ENCODE measurements around the gene KRTAP10-4.

The KRTAP10-4 gene

DNA sequence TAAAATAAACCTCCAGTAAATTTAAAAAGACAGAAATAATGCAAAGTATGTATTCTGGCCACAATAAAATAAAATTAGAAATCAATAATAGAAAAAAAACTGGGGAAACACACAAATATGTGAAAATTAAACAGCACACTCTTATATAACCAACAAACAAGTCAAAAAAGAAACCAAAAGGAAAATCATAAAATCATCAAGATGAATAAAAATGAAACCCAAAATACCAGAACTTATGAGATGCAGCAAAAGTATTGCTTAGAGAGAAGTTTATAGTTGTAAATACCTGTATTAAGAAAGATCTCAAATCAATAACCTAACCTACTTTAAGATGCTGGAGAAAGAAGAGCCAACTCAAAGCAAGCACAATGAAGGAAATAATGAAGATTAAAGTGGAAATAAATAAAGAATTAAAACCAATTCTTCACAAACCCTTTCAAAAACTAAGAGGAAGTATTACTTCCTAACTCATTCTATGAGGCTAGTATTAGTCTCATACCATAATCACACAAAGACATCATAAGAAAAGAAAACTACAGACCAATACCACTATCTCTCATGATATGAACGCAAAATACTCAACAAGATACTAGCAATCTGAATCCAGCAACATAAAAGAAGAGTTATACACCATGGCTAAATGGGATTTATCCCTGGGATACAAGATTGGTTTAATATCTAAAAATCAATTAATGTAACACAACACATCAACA lies 8.5 kb upstream of the KRTAP10-4 start:
- Histone ChIP-seq H2BK5ac (ENCODE audit: low read depth, low read length, poor library complexity, severe bottlenecking) (no peak overlapping the region), H3K4me2 (ENCODE audit: low read length, poor library complexity, severe bottlenecking) (no peak overlapping the region), H3K9ac (ENCODE audit: low read length) (no peak overlapping the region), H3K27ac (ENCODE audit: low read length, poor library complexity, severe bottlenecking) (no peak overlapping the region), H4K91ac (ENCODE audit: low read length) (no peak overlapping the region), H3K4me3 (ENCODE audit: insufficient read depth in 1 of 2, low read depth in 1 of 2, low read length in 2 of 2) (no peak overlapping the region), H3K18ac (ENCODE audit: low read depth in 1 of 2, low read length in 2 of 2) (no peak overlapping the region), H2BK15ac (ENCODE audit: low read depth, poor library complexity, severe bottlenecking) (no peak overlapping the region), H2AFZ (ENCODE audit: low read depth, low read length) (no peak overlapping the region), H3K4me1 (ENCODE audit: control insufficient read depth, insufficient read depth, low read depth, low read length) (no peaks in the 10 kb centered on the region), H2BK12ac (ENCODE audit: low read length in 2 of 2) (no peak overlapping the region), H3K36me3 (ENCODE audit: control insufficient read depth in 1 of 2, insufficient read depth in 2 of 2, low read depth in 1 of 2, low read length in 2 of 2) (no peaks in the 10 kb centered on the region), H3K9me3 (ENCODE audit: control insufficient read depth, low read length) (peaks cover 21% of the 10 kb centered on the region), H3K27me3 (ENCODE audit: control insufficient read depth in 1 of 2, insufficient read depth in 1 of 2, low read length in 2 of 2) (no peaks in the 10 kb centered on the region), H2BK120ac (ENCODE audit: low read depth, low read length) (no peak overlapping the region), H3K14ac (ENCODE audit: low read length in 2 of 2) (no peak overlapping the region), H3K23ac (ENCODE audit: low read length in 2 of 2) (no peak overlapping the region), H3K79me1 (replicated peaks; ENCODE audit: low read length, poor library complexity, severe bottlenecking) (no peaks in the 10 kb centered on the region), H4K8ac (ENCODE audit: low read length) (no peak overlapping the region), H3K4ac (ENCODE audit: low read depth in 1 of 2, low read length in 2 of 2) (no peak overlapping the region), H2AK5ac (ENCODE audit: low read length, severe bottlenecking) (no peak overlapping the region)
- DNase-seq, result no peak
- 43% methylated on average over 1 of the region's 1 CpG for WGBS

DNA sequence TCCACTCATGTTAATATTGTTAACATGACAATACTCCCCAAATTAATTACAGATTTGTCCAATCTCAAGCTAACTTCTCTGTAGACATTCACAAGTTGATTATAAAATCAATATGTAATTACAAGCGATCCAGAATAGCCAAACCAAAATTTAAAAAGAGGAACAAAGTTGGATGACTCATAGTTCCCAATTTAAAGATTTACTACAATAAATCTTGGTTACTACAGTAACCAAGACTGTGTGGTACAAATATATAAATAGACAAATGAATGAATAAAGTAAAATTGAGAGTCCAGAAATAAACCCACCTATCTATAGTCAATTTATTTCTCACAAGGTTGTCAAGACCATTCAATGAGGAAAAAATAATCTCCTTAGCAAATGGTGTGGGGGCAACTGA lies 7.1 kb upstream of the KRTAP10-4 start:
- H3K36me3 ChIP-seq (ENCODE audit: control insufficient read depth in 1 of 2, insufficient read depth in 2 of 2, low read depth in 1 of 2, low read length in 2 of 2), result no peaks in the 10 kb centered on the region
- no peaks in the 10 kb centered on the region for H3K79me1 ChIP-seq (replicated peaks; ENCODE audit: low read length, poor library complexity, severe bottlenecking)
- no CpG with 5 or more reads among the region's 1 CpG for WGBS
- H2BK120ac ChIP-seq (ENCODE audit: low read depth, low read length), result no peak overlapping the region
- H3K14ac ChIP-seq (ENCODE audit: low read length in 2 of 2), result no peak overlapping the region
- no peak overlapping the region for H4K91ac ChIP-seq (ENCODE audit: low read length)
- no peak overlapping the region for H2BK12ac ChIP-seq (ENCODE audit: low read length in 2 of 2)
- no peaks in the 10 kb centered on the region for H3K27me3 ChIP-seq (ENCODE audit: control insufficient read depth in 1 of 2, insufficient read depth in 1 of 2, low read length in 2 of 2)
- no peak overlapping the region for H3K18ac ChIP-seq (ENCODE audit: low read depth in 1 of 2, low read length in 2 of 2)
- H2BK5ac ChIP-seq (ENCODE audit: low read depth, low read length, poor library complexity, severe bottlenecking), result no peak overlapping the region
- no peak overlapping the region for H3K4me3 ChIP-seq (ENCODE audit: insufficient read depth in 1 of 2, low read depth in 1 of 2, low read length in 2 of 2)
- no peak overlapping the region for H2AFZ ChIP-seq (ENCODE audit: low read depth, low read length)
- H3K23ac ChIP-seq (ENCODE audit: low read length in 2 of 2), result no peak overlapping the region
- H3K4me1 ChIP-seq (ENCODE audit: control insufficient read depth, insufficient read depth, low read depth, low read length), result no peaks in the 10 kb centered on the region
- H2BK15ac ChIP-seq (ENCODE audit: low read depth, poor library complexity, severe bottlenecking), result no peak overlapping the region
- peaks cover 30% of the 10 kb centered on the region for H3K9me3 ChIP-seq (ENCODE audit: control insufficient read depth, low read length)
- H3K4ac ChIP-seq (ENCODE audit: low read depth in 1 of 2, low read length in 2 of 2), result no peak overlapping the region
- no peak overlapping the region for H3K27ac ChIP-seq (ENCODE audit: low read length, poor library complexity, severe bottlenecking)
- H4K8ac ChIP-seq (ENCODE audit: low read length), result no peak overlapping the region
- no peak overlapping the region for H2AK5ac ChIP-seq (ENCODE audit: low read length, severe bottlenecking)
- no peak for DNase-seq
- H3K9ac ChIP-seq (ENCODE audit: low read length), result no peak overlapping the region
- H3K4me2 ChIP-seq (ENCODE audit: low read length, poor library complexity, severe bottlenecking), result no peak overlapping the region

DNA sequence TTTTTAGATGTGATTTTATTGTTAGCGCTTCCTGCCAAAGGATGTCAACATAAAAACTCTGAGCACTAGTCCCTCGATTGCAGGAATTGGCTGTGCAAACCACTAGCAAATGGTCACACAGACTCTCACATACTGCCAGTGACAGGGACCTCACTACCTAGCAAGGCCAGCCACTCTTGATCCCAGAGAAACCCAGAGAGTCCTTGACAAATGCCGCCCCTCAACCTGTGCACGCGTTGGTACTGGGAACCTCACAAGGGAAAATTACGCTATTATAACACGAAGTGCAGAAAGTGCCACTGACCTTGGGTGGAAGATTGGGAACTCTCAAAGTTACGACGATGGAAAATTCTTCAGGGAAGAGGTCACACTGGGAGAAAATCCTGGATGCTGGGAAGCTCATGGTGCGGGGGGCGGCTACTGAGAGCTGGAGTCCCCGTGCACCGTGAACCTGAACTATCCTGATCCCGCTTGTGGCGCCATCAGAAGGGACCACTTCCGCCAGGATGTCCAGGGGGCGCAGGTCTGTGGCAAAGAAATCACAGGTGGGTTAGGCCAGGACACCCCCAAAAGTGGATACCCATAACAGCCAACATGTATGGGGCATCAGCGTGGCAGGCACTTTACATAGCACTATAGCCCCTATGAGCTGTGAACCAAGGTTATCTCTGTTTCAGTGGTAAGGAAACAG lies 5.9 kb upstream of the KRTAP10-4 start:
- Histone ChIP-seq H2AK5ac (ENCODE audit: low read length, severe bottlenecking) (no peak overlapping the region), H3K23ac (ENCODE audit: low read length in 2 of 2) (no peak overlapping the region), H3K79me1 (replicated peaks; ENCODE audit: low read length, poor library complexity, severe bottlenecking) (no peaks in the 10 kb centered on the region), H3K9ac (ENCODE audit: low read length) (no peak overlapping the region), H3K36me3 (ENCODE audit: control insufficient read depth in 1 of 2, insufficient read depth in 2 of 2, low read depth in 1 of 2, low read length in 2 of 2) (no peaks in the 10 kb centered on the region), H4K91ac (ENCODE audit: low read length) (no peak overlapping the region), H2BK15ac (ENCODE audit: low read depth, poor library complexity, severe bottlenecking) (no peak overlapping the region), H2BK12ac (ENCODE audit: low read length in 2 of 2) (no peak overlapping the region), H3K27ac (ENCODE audit: low read length, poor library complexity, severe bottlenecking) (no peak overlapping the region), H3K4me2 (ENCODE audit: low read length, poor library complexity, severe bottlenecking) (no peak overlapping the region), H2BK120ac (ENCODE audit: low read depth, low read length) (no peak overlapping the region), H2AFZ (ENCODE audit: low read depth, low read length) (no peak overlapping the region), H3K9me3 (ENCODE audit: control insufficient read depth, low read length) (peaks cover 36% of the 10 kb centered on the region), H3K18ac (ENCODE audit: low read depth in 1 of 2, low read length in 2 of 2) (no peak overlapping the region), H3K4me1 (ENCODE audit: control insufficient read depth, insufficient read depth, low read depth, low read length) (no peaks in the 10 kb centered on the region), H3K27me3 (ENCODE audit: control insufficient read depth in 1 of 2, insufficient read depth in 1 of 2, low read length in 2 of 2) (no peaks in the 10 kb centered on the region), H3K4ac (ENCODE audit: low read depth in 1 of 2, low read length in 2 of 2) (no peak overlapping the region), H2BK5ac (ENCODE audit: low read depth, low read length, poor library complexity, severe bottlenecking) (no peak overlapping the region), H4K8ac (ENCODE audit: low read length) (no peak overlapping the region), H3K14ac (ENCODE audit: low read length in 2 of 2) (no peak overlapping the region), H3K4me3 (ENCODE audit: insufficient read depth in 1 of 2, low read depth in 1 of 2, low read length in 2 of 2) (no peak overlapping the region)
- DNase-seq, result no peak
- WGBS, result 92% methylated on average over 18 of the region's 18 CpGs

DNA sequence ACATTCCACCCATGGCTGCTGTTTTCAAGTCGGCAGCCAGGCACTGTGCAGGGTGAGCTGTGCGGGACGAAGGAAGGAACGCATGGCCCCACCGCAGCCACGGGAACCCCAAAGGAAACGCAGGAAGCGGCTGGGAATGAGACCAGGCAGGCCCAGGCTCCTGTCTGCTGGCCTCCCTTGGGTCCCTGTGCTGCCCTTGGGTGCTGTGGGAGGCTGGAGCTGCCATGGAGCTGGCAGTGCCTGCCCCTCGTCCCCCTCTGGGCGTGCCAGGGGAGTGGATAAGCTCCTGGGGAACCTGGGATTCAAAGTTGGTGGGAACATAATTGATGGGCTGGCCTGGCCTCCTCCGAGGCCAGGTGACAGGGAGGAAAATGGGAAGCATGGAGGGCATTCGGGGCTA lies 5.3 kb upstream of the KRTAP10-4 start:
- Histone ChIP-seq H3K4me1 (ENCODE audit: control insufficient read depth, insufficient read depth, low read depth, low read length) (no peaks in the 10 kb centered on the region), H3K9me3 (ENCODE audit: control insufficient read depth, low read length) (peaks cover 30% of the 10 kb centered on the region), H3K27ac (ENCODE audit: low read length, poor library complexity, severe bottlenecking) (no peak overlapping the region), H3K79me1 (replicated peaks; ENCODE audit: low read length, poor library complexity, severe bottlenecking) (no peaks in the 10 kb centered on the region), H2BK15ac (ENCODE audit: low read depth, poor library complexity, severe bottlenecking) (no peak overlapping the region), H3K18ac (ENCODE audit: low read depth in 1 of 2, low read length in 2 of 2) (no peak overlapping the region), H3K4ac (ENCODE audit: low read depth in 1 of 2, low read length in 2 of 2) (no peak overlapping the region), H3K4me3 (ENCODE audit: insufficient read depth in 1 of 2, low read depth in 1 of 2, low read length in 2 of 2) (no peak overlapping the region), H3K36me3 (ENCODE audit: control insufficient read depth in 1 of 2, insufficient read depth in 2 of 2, low read depth in 1 of 2, low read length in 2 of 2) (no peaks in the 10 kb centered on the region), H2AFZ (ENCODE audit: low read depth, low read length) (no peak overlapping the region), H3K9ac (ENCODE audit: low read length) (no peak overlapping the region), H3K4me2 (ENCODE audit: low read length, poor library complexity, severe bottlenecking) (no peak overlapping the region), H4K91ac (ENCODE audit: low read length) (no peak overlapping the region), H2BK5ac (ENCODE audit: low read depth, low read length, poor library complexity, severe bottlenecking) (no peak overlapping the region), H2BK120ac (ENCODE audit: low read depth, low read length) (no peak overlapping the region), H3K27me3 (ENCODE audit: control insufficient read depth in 1 of 2, insufficient read depth in 1 of 2, low read length in 2 of 2) (no peaks in the 10 kb centered on the region), H4K8ac (ENCODE audit: low read length) (no peak overlapping the region), H2BK12ac (ENCODE audit: low read length in 2 of 2) (no peak overlapping the region), H2AK5ac (ENCODE audit: low read length, severe bottlenecking) (no peak overlapping the region), H3K23ac (ENCODE audit: low read length in 2 of 2) (no peak overlapping the region), H3K14ac (ENCODE audit: low read length in 2 of 2) (no peak overlapping the region)
- WGBS, result 83% methylated on average over 12 of the region's 12 CpGs
- DNase-seq, result no peak

All from mesenchymal stem cell (in vitro differentiated cells and primary cell).